GM13977 (cell line): ENCODE data around the gene CLPSL2.

Experiments used
- DNase-seq: peaks from one replicate; pipeline ENCODE4 v3.0.0; 2012; ENCODE audit warnings: low spot score
- CTCF ChIP-seq: IDR thresholded peaks from 2 replicates; pipeline ENCODE4 v1.5.1; 2012; ENCODE audit warnings: mild to moderate bottlenecking, control low read depth; ENCODE audit not compliant: insufficient read depth; ENCODE audit errors: extremely low read depth, missing control alignments
- in situ Hi-C: fragments of 300-500 bp; cut with MboI; formaldehyde crosslinking; loops from one replicate; pipeline ENCODE4 v1.12.0; 2022; ENCODE audit warnings: low sequenced_read_pairs, low pct_unique_long_range_greater_than_20kb, mixed read lengths, inconsistent platforms; ENCODE audit not compliant: unreplicated experiment

The CLPSL2 gene

GRCh38 chr6:35824552-35825192 is 48.3 kb downstream of the CLPSL2 start:
- DNase-seq, result no peak
- no peak for TF ChIP-seq CTCF
- in situ Hi-C loops, result no loop called here
